Measurements from ENCODE around the gene HNRNPH2. TPM values are rescaled to one million over a fixed set of nuclear protein-coding genes. Genes with fewer than 3 reads are reported as not detected.

Gene HNRNPH2
- total and polyA plus RNA-seq, 11 donors = 36.5 to 71.9 (median 56.8) TPM

DNA sequence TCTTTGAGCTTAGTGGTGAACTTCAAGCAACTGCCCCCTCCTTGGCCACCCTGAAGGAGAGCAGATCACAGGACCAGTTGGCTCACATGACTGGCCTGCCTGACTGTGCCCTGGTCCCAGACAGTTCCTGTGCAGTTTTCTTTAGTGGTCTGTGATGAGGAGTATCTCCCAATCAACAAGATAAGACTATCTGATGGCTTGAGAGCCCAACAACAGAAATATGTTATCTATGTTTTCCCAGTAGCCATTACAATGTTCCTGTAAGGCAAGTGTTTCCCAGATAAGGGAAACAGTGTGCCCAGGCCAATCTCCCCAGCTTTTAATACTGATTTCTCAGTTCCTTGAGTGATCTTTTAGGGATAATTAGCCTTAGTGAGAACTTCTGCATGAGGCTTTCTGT lies 45.3 kb upstream of the HNRNPH2 start:
- Histone ChIP-seq H3K27ac (no peak overlapping the region), H3K9me3 (no peaks in the 10 kb centered on the region), H3K27me3 (peaks cover 0 to 8% (median 0%) of the 10 kb centered on the region in 9 donors), H3K36me3 (no peaks in the 10 kb centered on the region), H3K4me3 (no peak overlapping the region), H3K4me1 (no peaks in the 10 kb centered on the region)
- no peak for ATAC-seq
- DNase-seq = no peak
- no peak for TF ChIP-seq POLR2A (IDR thresholded peaks at IDR 0.05)
- TF ChIP-seq, protein P1, sequence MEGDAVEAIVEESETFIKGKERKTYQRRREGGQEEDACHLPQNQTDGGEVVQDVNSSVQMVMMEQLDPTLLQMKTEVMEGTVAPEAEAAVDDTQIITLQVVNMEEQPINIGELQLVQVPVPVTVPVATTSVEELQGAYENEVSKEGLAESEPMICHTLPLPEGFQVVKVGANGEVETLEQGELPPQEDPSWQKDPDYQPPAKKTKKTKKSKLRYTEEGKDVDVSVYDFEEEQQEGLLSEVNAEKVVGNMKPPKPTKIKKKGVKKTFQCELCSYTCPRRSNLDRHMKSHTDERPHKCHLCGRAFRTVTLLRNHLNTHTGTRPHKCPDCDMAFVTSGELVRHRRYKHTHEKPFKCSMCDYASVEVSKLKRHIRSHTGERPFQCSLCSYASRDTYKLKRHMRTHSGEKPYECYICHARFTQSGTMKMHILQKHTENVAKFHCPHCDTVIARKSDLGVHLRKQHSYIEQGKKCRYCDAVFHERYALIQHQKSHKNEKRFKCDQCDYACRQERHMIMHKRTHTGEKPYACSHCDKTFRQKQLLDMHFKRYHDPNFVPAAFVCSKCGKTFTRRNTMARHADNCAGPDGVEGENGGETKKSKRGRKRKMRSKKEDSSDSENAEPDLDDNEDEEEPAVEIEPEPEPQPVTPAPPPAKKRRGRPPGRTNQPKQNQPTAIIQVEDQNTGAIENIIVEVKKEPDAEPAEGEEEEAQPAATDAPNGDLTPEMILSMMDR (IDR thresholded peaks at IDR 0.05) = no peak
- intact Hi-C loops (cut with DNase I) = no loop called here

GRCh38 chrX:101365301-101365795 lies 42.7 kb upstream of the HNRNPH2 start:
- 88 to 100% (median 91%) methylated on average over 1 of the region's 1 CpG for WGBS, 4 donors
- intact Hi-C loops (cut with DNase I) = no loop called here

GRCh38 chrX:101368800-101369199 lies 39.2 kb upstream of the HNRNPH2 start:
- no peaks in the 10 kb centered on the region for H3K36me3 ChIP-seq
- no peaks in the 10 kb centered on the region for H3K4me1 ChIP-seq
- intact Hi-C loops (cut with DNase I) = no loop called here
- no peak overlapping the region for H3K27ac ChIP-seq
- no peaks in the 10 kb centered on the region for H3K9me3 ChIP-seq
- H3K27me3 ChIP-seq = no peaks in the 10 kb centered on the region
- DNase-seq (no peak), ATAC-seq (no peak)
- H3K4me3 ChIP-seq = no peak overlapping the region
- TF ChIP-seq, protein P1 (IDR thresholded peaks at IDR 0.05) = no peak
- no peak for TF ChIP-seq POLR2A (IDR thresholded peaks at IDR 0.05)

More at GRCh38 chrX:101365301-101365795, 42.7 kb upstream of the HNRNPH2 start:
- H3K27ac ChIP-seq = no peak overlapping the region
- H3K9me3 ChIP-seq = no peaks in the 10 kb centered on the region
- ATAC-seq = no peak
- no peak for TF ChIP-seq POLR2A (IDR thresholded peaks at IDR 0.05)
- TF ChIP-seq, protein P1 (IDR thresholded peaks at IDR 0.05) = no peak
- no peak overlapping the region for H3K4me3 ChIP-seq
- H3K27me3 ChIP-seq = peaks cover 0 to 8% (median 0%) of the 10 kb centered on the region in 9 donors
- H3K36me3 ChIP-seq = no peaks in the 10 kb centered on the region
- no peaks in the 10 kb centered on the region for H3K4me1 ChIP-seq
- no peak for DNase-seq

DNA sequence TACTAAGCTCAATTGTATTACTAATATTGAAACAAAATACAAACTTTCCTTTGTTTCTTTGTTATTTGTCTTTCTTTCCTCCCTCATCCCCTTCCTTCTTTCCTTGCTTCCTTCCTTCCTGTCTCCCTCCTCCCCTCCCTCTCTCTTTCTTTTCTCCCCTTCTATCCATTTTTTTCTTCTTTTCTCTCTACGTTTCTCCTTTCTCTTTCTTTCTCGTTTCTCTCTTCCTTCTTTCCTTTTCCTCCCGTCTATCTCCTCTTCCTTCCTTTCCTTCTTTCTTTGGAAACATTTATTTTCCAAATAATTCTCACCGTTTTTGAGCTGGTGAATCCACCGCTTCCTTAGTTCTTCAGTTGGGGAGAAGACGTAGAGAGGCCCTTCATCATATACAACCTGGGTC lies 38.3 kb upstream of the HNRNPH2 start:
- TF ChIP-seq, protein P1 (IDR thresholded peaks at IDR 0.05) = no peak
- TF ChIP-seq POLR2A (IDR thresholded peaks at IDR 0.05) = no peak
- WGBS, 4 donors = 63 to 81% (median 67%) methylated on average over 6 of the region's 6 CpGs
- Histone ChIP-seq H3K9me3 (no peaks in the 10 kb centered on the region), H3K4me3 (no peak overlapping the region), H3K27me3 (peaks cover 0 to 5% (median 0%) of the 10 kb centered on the region in 9 donors), H3K27ac (no peak overlapping the region), H3K36me3 (no peaks in the 10 kb centered on the region), H3K4me1 (no peaks in the 10 kb centered on the region)
- intact Hi-C loops (cut with DNase I) = no loop called here
- DNase-seq = no peak
- ATAC-seq = no peak

Measured in heart left ventricle (tissue), 16 donors.